Activated T-cell treated with anti-CD3 and anti-CD28 coated beads, Interleukin-2, amount 50 U/mL, for 48 hours (primary cell): Measurements from ENCODE around the gene CELF2.

ENCODE experiments used
- DNase-seq, 2 experiments: peaks; one replicate each; pipeline ENCODE4 v3.0.0-alpha.2; 2020

Gene CELF2

DNA sequence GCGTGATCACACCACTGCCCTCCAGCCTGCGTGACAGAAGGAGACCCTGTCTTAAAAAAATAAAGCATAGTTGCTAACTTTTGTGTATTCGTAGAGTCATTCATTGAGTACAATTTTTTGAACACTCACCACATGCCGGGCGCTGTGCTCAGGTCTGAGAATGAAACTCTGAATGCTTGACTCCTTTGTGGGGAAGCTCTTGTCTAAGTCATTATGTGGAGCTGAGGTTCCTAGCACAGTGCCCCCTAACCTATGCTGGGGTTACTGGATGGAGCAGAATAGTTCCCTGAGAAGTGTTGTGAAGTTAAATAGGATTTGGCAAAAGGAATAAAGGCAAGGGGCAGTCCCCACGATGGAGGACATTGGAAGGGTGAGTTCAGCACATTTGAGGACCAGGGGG lies 123.3 kb downstream of the CELF2 start:
- DNase-seq, result no peak

DNA sequence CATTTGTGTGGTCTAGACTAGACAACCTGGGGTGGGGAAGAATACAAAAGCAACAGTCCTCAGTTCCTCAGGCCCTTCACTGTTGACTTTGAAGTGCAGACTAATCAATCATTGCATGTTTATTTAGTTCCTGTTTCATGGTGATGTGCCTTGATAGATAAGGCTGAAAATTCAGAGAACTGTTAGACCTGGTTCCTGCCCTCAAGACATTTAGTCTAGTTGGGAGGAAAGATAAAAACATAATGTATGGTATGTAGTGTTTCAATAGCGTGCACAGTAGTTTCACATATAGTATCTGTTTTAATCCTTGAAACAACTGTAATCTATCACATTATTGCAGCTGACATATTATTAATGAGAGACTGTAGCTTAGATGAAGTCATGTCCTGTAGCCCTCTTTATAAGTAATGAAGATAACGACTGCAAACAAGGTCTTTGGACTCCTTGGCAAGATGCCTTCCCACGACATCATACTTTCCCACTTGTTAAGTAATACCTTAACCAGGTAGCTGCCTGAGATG lies 124.0 kb downstream of the CELF2 start:
- DNase-seq, result no peak

DNA sequence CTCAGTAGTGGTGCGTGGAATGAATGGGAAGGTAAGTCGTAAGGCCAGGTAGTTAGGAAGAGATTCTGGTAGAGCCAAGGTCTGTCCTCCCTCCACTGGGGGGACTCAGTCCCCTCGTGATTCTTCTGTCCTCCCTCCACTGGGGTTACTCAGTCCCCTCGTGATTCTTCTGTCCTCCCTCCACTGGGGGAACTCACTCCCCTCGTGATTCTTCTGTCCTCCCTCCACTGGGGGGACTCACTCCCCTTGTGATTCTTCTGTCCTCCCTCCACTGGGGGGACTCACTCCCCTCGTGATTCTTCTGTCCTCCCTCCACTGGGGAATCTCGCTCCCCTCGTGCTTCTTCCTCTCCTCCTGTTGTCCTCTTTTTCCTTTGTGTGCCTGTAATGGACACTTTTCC lies 125.1 kb downstream of the CELF2 start:
- DNase-seq, result no peak

GRCh38 chr10:11143242-11143641 lies 125.6 kb downstream of the CELF2 start:
- DNase-seq, result no peak

DNA sequence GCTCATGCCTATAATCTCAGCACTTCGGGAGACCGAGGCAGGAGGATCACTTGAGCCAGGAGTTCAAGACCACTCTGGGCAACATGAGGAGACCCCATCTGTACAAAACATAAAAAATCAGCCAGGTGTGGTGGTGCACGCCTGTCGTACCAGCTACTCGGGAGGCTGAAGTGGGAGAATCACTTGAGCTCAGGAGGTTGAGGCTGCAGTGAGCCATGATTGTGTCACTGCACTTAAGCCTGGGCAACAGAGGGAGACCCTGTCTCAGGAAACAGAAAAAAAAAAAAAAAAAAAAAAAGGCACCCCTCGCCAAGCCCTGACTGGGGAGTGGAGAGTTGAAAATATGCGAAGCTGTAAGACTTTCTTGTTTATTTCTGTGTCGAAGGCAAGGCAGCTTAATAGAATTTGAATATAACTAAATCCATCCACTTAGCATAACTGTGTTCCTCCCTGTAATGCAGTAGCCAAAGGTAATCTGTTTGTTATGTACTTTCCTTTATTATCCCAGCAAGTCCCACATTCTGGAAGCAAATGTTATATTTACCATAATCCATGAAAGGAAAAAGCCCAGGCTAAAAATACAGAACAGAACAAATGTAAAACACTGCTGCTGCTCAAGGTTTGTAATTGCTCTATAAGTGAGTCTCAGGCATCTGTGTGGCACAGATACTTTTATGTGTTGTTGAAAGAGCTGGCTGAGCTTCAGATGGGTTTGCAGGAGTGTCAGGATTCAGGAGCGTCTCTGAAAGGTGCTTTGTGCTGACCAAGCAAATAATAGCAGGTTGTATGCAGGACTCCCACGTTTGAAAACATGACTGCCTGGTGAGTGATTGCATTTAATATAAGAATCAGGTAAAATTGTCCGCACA lies 127.2 kb downstream of the CELF2 start:
- no peak for DNase-seq

- peak in 1 of 2 experiments; percentile 61 for DNase-seq
These were observed 127.8 kb downstream of the CELF2 start for GRCh38 chr10:11145495-11145855.

DNA sequence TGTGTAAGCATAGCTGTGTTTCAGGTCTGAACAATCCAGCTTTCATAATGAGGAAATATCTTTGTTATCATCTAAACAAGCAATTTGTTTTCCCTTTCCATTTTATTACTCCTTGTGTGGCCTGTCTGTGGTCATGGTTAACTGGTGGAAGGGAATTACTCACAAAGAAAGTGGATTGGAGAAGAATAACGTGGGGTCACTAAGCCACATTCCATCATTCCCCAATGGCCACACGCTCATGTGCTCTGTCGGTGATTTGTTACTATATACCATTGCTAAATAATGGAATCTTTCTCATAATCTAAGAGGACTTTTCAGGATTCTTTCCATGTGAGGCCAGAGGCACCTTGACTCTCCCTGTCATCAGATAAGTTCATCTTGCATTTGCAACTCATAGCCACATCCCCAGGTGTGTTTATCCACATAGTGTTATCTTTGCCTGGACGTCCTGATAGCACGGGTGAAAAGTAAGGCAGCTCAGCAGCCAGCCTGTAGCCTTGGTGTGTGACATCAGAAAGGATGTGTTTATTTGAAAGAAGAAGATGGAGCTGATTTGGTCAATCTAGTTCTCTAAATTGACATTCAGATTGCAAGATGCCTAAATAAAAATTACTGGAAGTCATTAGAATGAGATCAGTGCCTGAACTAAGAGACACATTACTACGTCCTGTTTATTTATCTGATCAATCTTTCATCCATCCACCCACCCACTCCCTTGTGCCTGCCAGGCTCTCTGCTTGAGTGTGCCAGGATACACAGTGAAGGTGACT lies 128.9 kb downstream of the CELF2 start:
- no peak for DNase-seq

DNA sequence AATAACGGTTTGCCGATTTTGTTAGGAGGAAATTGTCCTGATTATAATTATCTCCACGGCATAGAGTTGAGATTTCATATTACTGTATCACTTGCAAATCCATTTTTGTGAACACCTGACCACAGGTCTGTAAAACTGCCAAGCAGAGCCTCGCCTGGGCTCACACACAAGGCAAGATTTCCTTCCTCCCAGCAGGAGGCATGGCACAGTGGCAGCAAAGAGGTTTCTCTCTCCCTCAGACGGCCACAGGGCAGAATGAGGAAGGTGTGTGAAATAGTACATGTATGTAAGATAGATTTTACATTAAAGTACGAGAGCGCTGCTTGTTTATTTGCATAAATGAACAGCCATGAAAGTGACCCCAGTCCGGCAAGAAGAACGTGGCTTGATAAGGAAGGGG lies 130.1 kb downstream of the CELF2 start:
- DNase-seq, result no peak

DNA sequence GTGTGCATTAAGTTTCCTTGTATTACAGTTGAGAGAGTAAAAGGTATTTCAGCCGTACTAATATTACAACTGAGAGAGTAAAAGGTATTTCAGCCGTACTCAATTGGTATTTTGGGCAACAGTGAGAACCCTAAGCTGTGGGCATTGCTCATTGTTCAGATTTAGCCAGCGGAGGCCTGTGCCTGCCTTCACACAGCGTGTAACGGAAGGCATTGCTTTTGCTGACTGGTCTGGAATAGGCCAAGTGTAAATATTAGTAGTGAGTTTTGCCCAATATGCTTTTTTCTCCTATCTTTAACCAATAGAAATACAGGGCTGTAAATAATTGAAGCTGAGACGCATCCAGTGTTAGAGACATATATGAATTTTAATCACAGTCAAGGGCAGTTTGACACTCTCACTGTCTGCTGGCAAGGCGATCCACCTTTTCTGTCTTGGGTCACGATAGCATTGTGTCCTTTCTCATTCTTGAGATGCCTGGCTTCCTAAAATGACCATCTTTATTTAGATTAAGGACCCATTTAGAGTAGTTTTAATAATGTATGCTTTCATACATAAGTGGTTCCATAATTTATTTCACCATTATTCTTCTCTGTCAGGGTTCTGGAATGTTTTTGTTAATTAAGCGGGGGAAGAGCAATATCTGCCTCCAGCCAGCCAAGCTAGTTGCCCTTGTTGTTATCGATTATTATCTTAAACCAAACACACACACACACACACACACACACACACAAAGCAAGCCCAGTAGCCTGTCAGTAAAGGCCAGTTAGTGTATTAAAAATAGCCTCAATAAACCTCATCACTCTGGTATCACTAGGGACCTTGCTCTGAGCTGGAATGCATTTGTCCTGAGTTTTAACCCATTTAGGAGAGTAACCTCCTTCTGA lies 130.7 kb downstream of the CELF2 start:
- peak in 1 of 2 experiments; percentile 18 for DNase-seq

DNA sequence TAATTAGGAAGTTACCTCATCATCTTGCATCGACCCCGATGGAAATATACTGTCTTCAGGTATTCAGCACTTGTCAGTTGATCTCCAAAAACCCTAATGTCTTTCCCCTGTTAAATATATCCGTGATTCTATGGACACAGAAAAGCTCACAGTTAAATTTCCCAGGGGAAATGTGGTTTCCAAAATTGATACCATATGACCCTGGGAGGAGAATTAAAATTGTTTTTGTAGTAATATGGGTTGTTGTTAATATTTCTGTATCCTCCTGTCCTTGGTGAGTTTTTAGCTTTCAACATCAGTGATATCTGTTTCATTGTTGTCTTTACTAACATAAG lies 132.1 kb downstream of the CELF2 start:
- DNase-seq, result no peak

GRCh38 chr10:11150231-11150731 lies 132.6 kb downstream of the CELF2 start:
- DNase-seq, result no peak

DNA sequence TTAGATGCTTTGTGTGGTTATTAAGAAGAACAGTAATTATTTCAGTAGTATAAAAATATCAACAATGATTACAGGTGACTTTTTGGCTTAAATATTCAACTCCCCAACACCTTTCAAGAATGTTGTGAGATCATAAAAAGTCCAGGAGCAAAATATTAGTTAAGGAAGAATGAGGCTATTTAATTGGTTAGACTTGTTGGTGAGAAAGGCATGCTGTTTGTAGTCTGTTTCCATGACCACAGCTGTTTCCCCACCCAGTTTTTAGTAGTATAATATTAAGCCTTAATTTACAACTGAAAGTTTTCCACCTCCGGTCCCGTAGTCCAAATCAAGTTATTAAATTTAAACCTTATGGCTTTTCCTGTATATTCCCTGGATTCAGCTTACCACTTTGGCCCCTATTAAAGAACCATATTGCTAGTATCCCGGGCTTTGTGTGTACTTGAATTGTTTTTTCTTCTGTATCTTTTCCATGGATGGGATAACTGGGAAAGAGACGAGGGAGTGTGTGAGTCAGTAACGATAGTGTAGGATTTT lies 133.3 kb downstream of the CELF2 start:
- DNase-seq, result no peak

- no peak for DNase-seq
These were observed 135.1 kb downstream of the CELF2 start for GRCh38 chr10:11152801-11153200.

GRCh38 chr10:11153245-11153644 lies 135.6 kb downstream of the CELF2 start:
- no peak for DNase-seq

- DNase-seq, result no peak
These were observed 136.1 kb downstream of the CELF2 start for GRCh38 chr10:11153766-11154165.

DNA sequence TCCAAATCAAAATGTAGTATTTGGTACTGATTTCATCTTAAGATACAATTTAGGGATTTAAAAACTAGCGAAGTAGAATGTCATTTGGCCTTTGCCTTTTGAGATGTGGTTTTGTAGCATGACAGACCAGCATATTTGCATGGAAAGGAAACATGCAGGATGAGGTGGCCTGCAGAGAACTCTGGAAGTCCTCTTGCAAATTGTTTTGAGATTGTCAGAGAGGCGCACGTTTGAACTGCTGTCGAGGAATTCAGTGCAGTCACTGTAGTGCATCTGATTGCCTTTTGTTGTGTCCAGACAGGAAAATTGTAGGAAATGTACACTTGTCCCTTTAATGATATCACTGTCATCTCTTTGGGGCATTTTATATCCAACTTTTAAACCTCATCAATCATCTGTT lies 136.7 kb downstream of the CELF2 start:
- no peak for DNase-seq

GRCh38 chr10:11154849-11155498 lies 137.3 kb downstream of the CELF2 start:
- DNase-seq, result no peak

DNA sequence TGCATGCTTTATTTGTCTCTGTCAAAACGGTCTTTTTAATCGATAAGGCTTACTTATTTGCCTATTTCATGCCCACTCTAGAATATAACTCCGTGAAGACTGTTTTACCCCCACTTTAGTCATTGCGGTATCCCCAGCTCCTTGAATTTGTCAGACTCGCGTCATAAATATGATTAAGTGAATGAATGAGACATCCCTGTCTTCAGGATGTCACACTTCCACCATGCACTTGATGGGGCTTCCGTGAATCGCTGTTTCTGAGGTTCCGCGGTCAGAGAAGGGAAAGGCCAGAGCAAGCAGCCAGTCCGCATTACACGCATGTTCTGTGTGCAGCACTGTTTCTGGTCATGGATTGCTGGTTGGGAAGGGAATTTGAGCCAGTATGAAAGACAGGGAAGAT lies 138.8 kb downstream of the CELF2 start:
- peak in 1 of 2 experiments; percentile 42 for DNase-seq

DNA sequence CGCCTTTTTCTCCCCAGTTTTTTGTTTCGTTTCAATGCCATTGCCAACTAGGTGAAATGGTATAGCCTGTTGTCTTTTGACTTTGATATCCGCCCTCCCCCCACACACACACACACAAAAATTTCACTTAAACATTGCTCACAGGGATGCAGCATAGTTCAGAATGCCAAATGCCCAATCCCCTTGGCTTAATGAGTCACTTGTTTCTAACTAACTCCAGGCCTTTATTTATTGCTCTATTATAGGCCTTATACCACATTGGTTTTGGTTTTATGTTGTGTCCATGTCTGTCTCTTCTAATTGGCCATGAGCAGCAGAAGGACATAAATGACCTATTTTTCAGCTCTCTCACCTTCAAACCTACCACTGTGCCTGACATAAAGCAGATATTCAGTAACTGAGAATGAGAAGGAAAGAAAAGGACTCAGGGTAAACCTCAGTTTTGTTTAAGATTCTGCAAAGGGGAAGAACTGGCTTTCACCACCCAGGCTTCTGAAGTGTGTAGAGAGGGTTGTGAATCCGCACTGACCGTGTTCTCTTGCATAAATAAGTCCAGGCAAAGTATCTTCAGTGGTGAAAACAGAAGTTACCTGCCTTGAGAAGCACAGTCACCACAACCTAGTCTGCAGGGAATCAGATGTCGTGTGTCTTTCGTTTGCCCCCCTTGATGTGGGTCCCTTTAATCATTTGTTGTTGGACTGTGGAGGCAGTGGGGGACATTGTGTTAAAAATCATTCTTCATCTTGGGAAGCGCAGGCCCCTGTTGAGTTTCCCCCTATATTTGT lies 139.8 kb downstream of the CELF2 start:
- DNase-seq, result peak in 1 of 2 experiments; percentile 15

DNA sequence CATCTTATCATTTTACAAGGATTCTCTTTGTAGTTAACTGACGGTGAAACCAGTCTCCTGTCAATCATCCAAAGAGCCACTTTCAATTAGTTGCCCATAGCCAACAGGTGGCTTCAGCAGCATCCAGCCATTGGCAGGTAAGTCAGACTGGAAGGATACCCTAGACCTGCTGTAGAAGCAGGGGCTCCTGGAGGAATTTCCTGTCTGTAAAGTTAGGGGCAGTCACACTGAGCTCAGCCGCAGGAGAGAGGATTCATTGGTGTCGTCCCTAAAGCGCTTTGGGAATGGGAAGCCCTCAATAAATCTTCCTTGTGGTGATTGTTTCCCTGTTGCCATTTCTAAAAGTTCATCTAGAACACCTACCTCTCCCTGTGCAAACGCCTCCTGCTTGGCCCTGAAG lies 140.4 kb downstream of the CELF2 start:
- peak in 1 of 2 experiments; percentile 15 for DNase-seq
